OCI-M2 (cell line): ENCODE data around the gene GRID2.

Experiments
- DNase-seq: peaks from one replicate; lab custom pipeline; 2025; ENCODE audit not compliant: unreplicated experiment; lab: John Stamatoyannopoulos, UW

GRID2 gene

GRCh38 chr4:93722446-93722845, 1418.7 kb downstream of the GRID2 start:
- DNase-seq: no peak

GRCh38 chr4:93730251-93730650, 1426.5 kb downstream of the GRID2 start:
- no peak for DNase-seq

GRCh38 chr4:93730760-93731159, 1427.0 kb downstream of the GRID2 start:
- DNase-seq: no peak

- no peak for DNase-seq
Measured at GRCh38 chr4:93731456-93731855, 1427.7 kb downstream of the GRID2 start.

- DNase-seq: no peak
Measured at GRCh38 chr4:93732509-93732908, 1428.7 kb downstream of the GRID2 start.

- DNase-seq: no peak
Measured at GRCh38 chr4:93740890-93741289, 1437.1 kb downstream of the GRID2 start.

- DNase-seq: no peak
Measured at GRCh38 chr4:93743022-93743421, 1439.3 kb downstream of the GRID2 start.

- DNase-seq: no peak
Measured at GRCh38 chr4:93743635-93744034, 1439.9 kb downstream of the GRID2 start.

- no peak for DNase-seq
Measured at GRCh38 chr4:93744961-93745360, 1441.2 kb downstream of the GRID2 start.

- DNase-seq: no peak
Measured at GRCh38 chr4:93746031-93746430, 1442.3 kb downstream of the GRID2 start.

- no peak for DNase-seq
Measured at GRCh38 chr4:93747220-93747619, 1443.5 kb downstream of the GRID2 start.

GRCh38 chr4:93748373-93749291, 1444.9 kb downstream of the GRID2 start:
- no peak for DNase-seq

- no peak for DNase-seq
Measured at GRCh38 chr4:93749292-93749761, 1445.6 kb downstream of the GRID2 start.

GRCh38 chr4:93751411-93751810, 1447.6 kb downstream of the GRID2 start:
- no peak for DNase-seq

GRCh38 chr4:93756101-93756500, 1452.3 kb downstream of the GRID2 start:
- DNase-seq: no peak

GRCh38 chr4:93759506-93759905, 1455.7 kb downstream of the GRID2 start:
- no peak for DNase-seq

- DNase-seq: no peak
Measured at GRCh38 chr4:93760284-93760683, 1456.5 kb downstream of the GRID2 start.

- no peak for DNase-seq
Measured at GRCh38 chr4:93761286-93761685, 1457.5 kb downstream of the GRID2 start.

GRCh38 chr4:93764639-93765246, 1461.0 kb downstream of the GRID2 start:
- DNase-seq: peak; percentile 8

GRCh38 chr4:93767917-93768316, 1464.2 kb downstream of the GRID2 start:
- DNase-seq: no peak

GRCh38 chr4:93770201-93770600, 1466.4 kb downstream of the GRID2 start:
- no peak for DNase-seq
